Raji (cell line): ENCODE results near the gene FUBP3.

Experiments
- POLR2A ChIP-seq: IDR thresholded peaks from 2 replicates; pipeline ENCODE4 v1.6.1; 2011; ENCODE audit warnings: low read depth, low read length, control low read depth; ENCODE audit not compliant: insufficient read depth

The FUBP3 gene

GRCh38 chr9:130610862-130611707, 31.7 kb downstream of the FUBP3 start:
- TF ChIP-seq POLR2A = no peak

GRCh38 chr9:130616451-130616850, 37.1 kb downstream of the FUBP3 start:
- no peak for TF ChIP-seq POLR2A

GRCh38 chr9:130623466-130623865, 44.1 kb downstream of the FUBP3 start:
- no peak for TF ChIP-seq POLR2A

GRCh38 chr9:130624154-130624553, 44.8 kb downstream of the FUBP3 start:
- TF ChIP-seq POLR2A = no peak

- no peak for TF ChIP-seq POLR2A
Measured at GRCh38 chr9:130626249-130626996, 47.0 kb downstream of the FUBP3 start.

GRCh38 chr9:130627051-130627450, 47.7 kb downstream of the FUBP3 start:
- TF ChIP-seq POLR2A = no peak

GRCh38 chr9:130627896-130628792, 48.8 kb downstream of the FUBP3 start:
- no peak for TF ChIP-seq POLR2A

- no peak for TF ChIP-seq POLR2A
Measured at GRCh38 chr9:130629443-130630070, 50.2 kb downstream of the FUBP3 start.

- no peak for TF ChIP-seq POLR2A
Measured at GRCh38 chr9:130630071-130630450, 50.7 kb downstream of the FUBP3 start.

GRCh38 chr9:130630506-130631330, 51.3 kb downstream of the FUBP3 start:
- TF ChIP-seq POLR2A = no peak

GRCh38 chr9:130631331-130632080, 52.1 kb downstream of the FUBP3 start:
- TF ChIP-seq POLR2A = no peak

- no peak for TF ChIP-seq POLR2A
Measured at GRCh38 chr9:130632081-130632710, 52.8 kb downstream of the FUBP3 start.

GRCh38 chr9:130632841-130633240, 53.5 kb downstream of the FUBP3 start:
- TF ChIP-seq POLR2A = no peak
